ENCODE results near the gene NELFB.

Gene NELFB

DNA sequence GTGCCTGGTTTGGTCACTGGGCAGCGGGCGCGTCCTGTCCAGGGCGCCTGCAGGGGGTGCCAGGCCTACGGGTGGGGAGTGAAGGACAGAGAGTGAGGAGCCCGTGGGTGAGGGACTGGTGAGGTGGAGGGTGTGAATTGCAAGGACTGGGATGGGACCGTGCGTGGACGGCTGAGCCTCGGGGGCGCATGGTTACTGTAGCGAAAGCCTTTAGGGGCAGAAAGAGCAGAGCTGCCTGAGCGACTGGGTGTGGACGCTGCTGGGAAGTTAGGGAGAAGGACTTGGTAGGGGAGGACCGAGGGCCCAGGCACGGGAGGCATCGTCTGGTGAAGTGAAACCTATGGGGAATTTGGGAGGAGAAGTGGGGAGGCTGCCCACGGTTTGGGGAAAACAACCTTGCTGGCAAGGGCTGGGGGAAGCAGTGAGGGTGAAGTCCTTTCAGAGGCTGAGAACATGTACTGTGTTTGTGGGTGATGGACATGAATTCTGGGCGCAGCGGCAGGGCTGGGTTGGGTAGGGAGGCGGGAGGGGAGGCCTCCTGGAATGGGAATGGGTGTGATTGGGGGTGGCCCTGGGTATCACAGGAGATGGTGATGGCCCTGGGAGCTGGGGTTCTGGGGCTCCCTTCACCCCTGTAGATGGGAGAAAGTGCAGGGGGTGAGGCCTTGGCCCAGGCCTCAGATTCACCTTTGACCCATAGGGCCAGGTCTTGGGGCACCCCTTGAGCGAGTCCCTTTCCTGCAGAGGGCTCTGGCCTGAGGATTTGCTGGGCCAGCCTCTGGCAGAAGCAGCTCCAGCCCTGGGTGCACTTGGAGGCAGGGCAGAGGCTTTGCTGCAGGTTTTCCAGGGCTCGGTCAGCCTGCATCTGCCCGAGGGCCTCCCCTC lies 20.7 kb downstream of the NELFB start (continued):
- no peak for TF ChIP-seq POU6F1 (CRISPR knock-in tag; IDR thresholded peaks at IDR 0.05; ENCODE audit: borderline replicate concordance, low read depth)
- TF ChIP-seq TOX (CRISPR knock-in tag; IDR thresholded peaks at IDR 0.05; ENCODE audit: borderline replicate concordance), result no peak
- no peak for TF ChIP-seq ZFP30 (CRISPR knock-in tag; IDR thresholded peaks at IDR 0.05)
- TF ChIP-seq SNAI2 (CRISPR knock-in tag; IDR thresholded peaks at IDR 0.05), result no peak
- TF ChIP-seq TCF4 (CRISPR knock-in tag; IDR thresholded peaks at IDR 0.05; ENCODE audit: borderline replicate concordance), result no peak
- no peak for TF ChIP-seq RARB (CRISPR knock-in tag; IDR thresholded peaks at IDR 0.05)

GRCh38 chr9:137276473-137277328 lies 21.6 kb downstream of the NELFB start:
- no peak for TF ChIP-seq ESRRG (CRISPR knock-in tag; IDR thresholded peaks at IDR 0.05)
- TF ChIP-seq CSRNP3 (CRISPR knock-in tag; IDR thresholded peaks at IDR 0.05), result no peak
- no peak for TF ChIP-seq ISL1 (CRISPR knock-in tag; IDR thresholded peaks at IDR 0.05)
- TF ChIP-seq, protein P1, sequence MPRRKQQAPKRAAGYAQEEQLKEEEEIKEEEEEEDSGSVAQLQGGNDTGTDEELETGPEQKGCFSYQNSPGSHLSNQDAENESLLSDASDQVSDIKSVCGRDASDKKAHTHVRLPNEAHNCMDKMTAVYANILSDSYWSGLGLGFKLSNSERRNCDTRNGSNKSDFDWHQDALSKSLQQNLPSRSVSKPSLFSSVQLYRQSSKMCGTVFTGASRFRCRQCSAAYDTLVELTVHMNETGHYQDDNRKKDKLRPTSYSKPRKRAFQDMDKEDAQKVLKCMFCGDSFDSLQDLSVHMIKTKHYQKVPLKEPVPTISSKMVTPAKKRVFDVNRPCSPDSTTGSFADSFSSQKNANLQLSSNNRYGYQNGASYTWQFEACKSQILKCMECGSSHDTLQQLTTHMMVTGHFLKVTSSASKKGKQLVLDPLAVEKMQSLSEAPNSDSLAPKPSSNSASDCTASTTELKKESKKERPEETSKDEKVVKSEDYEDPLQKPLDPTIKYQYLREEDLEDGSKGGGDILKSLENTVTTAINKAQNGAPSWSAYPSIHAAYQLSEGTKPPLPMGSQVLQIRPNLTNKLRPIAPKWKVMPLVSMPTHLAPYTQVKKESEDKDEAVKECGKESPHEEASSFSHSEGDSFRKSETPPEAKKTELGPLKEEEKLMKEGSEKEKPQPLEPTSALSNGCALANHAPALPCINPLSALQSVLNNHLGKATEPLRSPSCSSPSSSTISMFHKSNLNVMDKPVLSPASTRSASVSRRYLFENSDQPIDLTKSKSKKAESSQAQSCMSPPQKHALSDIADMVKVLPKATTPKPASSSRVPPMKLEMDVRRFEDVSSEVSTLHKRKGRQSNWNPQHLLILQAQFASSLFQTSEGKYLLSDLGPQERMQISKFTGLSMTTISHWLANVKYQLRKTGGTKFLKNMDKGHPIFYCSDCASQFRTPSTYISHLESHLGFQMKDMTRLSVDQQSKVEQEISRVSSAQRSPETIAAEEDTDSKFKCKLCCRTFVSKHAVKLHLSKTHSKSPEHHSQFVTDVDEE (CRISPR knock-in tag; IDR thresholded peaks at IDR 0.05), result no peak
- TF ChIP-seq PPARA (CRISPR knock-in tag; IDR thresholded peaks at IDR 0.05; ENCODE audit: borderline replicate concordance), result no peak
- no peak for TF ChIP-seq TCF4 (CRISPR knock-in tag; IDR thresholded peaks at IDR 0.05; ENCODE audit: borderline replicate concordance)
- no peak for TF ChIP-seq OSR1 (CRISPR knock-in tag; IDR thresholded peaks at IDR 0.05)
- no peak for TF ChIP-seq CSDC2 (CRISPR knock-in tag; IDR thresholded peaks at IDR 0.05)
- TF ChIP-seq SNAI2 (CRISPR knock-in tag; IDR thresholded peaks at IDR 0.05), result no peak
- TF ChIP-seq ZFP30 (CRISPR knock-in tag; IDR thresholded peaks at IDR 0.05), result no peak
- no peak for TF ChIP-seq ZNF70 (CRISPR knock-in tag; IDR thresholded peaks at IDR 0.05)
- no peak for TF ChIP-seq ARNTL (CRISPR knock-in tag; IDR thresholded peaks at IDR 0.05; ENCODE audit: borderline replicate concordance, low read depth)
- TF ChIP-seq ZNF565 (CRISPR knock-in tag; conservative IDR thresholded peaks at IDR 0.05; ENCODE audit: low read depth), result no peak
- TF ChIP-seq TOX (CRISPR knock-in tag; IDR thresholded peaks at IDR 0.05; ENCODE audit: borderline replicate concordance), result no peak
- TF ChIP-seq RARB (CRISPR knock-in tag; IDR thresholded peaks at IDR 0.05), result no peak
- no peak for TF ChIP-seq ZNF8 (CRISPR knock-in tag; IDR thresholded peaks at IDR 0.05)
- TF ChIP-seq ZC3H10 (CRISPR knock-in tag; IDR thresholded peaks at IDR 0.05), result no peak
- TF ChIP-seq ZFP3 (CRISPR knock-in tag; IDR thresholded peaks at IDR 0.05), result no peak
- TF ChIP-seq BACH2 (CRISPR knock-in tag; IDR thresholded peaks at IDR 0.05; ENCODE audit: borderline replicate concordance), result no peak

DNA sequence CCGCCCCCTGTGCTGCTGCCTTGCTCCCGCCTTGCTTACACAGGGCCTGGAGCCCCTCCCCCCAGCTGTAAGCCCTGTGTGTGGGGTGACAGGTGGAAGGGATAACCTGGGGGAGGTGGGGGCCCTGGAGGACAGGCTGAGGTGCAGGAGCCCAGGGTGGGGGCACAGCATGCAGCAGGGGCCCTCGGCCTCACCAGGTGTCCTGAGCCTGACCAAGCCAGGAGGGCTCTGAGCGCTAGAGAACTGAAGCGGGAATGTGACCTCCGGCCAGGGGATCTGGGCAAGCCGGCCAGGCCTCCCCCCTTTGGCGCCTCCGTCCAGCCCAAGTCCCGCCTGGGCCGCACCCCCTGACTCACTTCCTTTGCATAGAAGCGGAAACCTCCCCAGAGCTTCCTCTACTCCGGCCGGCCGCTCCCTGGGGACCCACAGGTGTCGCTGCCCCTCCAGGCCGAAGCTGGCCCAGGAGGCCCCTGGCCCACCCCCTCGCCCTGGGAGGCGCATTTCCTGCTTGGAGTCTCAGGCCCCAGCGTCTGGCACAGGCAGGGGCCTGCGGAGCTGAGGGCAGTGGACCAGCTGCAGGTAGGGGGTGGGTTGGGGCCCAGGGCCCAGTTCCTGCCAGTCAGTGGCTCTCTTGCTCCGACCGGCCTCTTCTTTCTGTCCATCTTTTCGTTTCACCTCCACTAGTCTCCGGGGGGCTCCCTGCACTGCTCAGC lies 22.4 kb downstream of the NELFB start, which contains the start of gene TOR4A:
TSS of gene TOR4A (plus strand) at position 398 of the 713 bp plus-strand sequence. CDS start 964 bp downstream, outside the sequence.
- TF ChIP-seq ZFP3 (CRISPR knock-in tag; IDR thresholded peaks at IDR 0.05), result no peak
- TF ChIP-seq OSR1 (CRISPR knock-in tag; IDR thresholded peaks at IDR 0.05), result no peak
- TF ChIP-seq SNAI2 (CRISPR knock-in tag; IDR thresholded peaks at IDR 0.05), result no peak
- no peak for TF ChIP-seq POU6F1 (CRISPR knock-in tag; IDR thresholded peaks at IDR 0.05; ENCODE audit: borderline replicate concordance, low read depth)
- TF ChIP-seq PATZ1 (CRISPR knock-in tag; IDR thresholded peaks at IDR 0.05; ENCODE audit: borderline replicate concordance), result no peak
- TF ChIP-seq, protein P1 (CRISPR knock-in tag; IDR thresholded peaks at IDR 0.05), result no peak
- TF ChIP-seq ZFP30 (CRISPR knock-in tag; IDR thresholded peaks at IDR 0.05), result no peak
- no peak for TF ChIP-seq ARNTL (CRISPR knock-in tag; IDR thresholded peaks at IDR 0.05; ENCODE audit: borderline replicate concordance, low read depth)
- TF ChIP-seq ZNF8 (CRISPR knock-in tag; IDR thresholded peaks at IDR 0.05), result no peak
- no peak for TF ChIP-seq CSDC2 (CRISPR knock-in tag; IDR thresholded peaks at IDR 0.05)
- peak; percentile 45 for ATAC-seq

More at GRCh38 chr9:137276473-137277328, 21.6 kb downstream of the NELFB start:
- ATAC-seq, result peak; percentile 6; the same call in 2 of the 3 replicates
